Head of caudate nucleus (tissue), 42 donors: ENCODE results near the gene BCAR1.
"Not testable (repeated sequence)": the region's sequence is repeated elsewhere in the genome, so short reads cannot be mapped to it uniquely, and the experiment has no call there.

Source experiments
- DNase-seq, 42 donors: peaks; one replicate each; pipeline versions ENCODE4 v3.0.0 to v3.0.0-alpha.2; 2020 to 2021; ENCODE audit warnings: mixed read lengths in 7 of 42
- intact Hi-C: fragments of 100-400 bp; cut with DNase I; formaldehyde crosslinking; loops from one replicate; pipeline ENCODE4 v1.15.0; 2022

The BCAR1 gene

DNA sequence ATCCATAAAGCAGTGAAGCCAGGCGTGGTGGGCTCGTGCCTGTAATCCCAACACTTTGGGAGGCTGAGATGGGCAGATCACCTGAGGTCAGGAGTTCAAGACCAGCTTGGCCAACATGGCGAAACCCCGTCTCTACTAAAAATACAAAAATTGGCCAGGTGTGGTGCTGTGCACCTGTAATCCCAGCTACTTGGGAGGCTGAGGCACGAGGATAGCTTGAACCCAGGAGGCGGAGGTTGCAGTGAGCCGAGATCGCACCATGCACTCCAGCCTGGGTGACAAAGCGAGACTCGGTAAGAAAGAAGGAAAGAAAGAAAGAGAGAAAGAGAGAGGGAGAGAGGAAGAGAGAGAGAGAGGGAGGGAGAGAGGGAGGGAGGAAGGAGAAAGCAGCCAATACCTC is 21.2 kb upstream of the BCAR1 start:
- DNase-seq, intact Hi-C loops: not testable (repeated sequence)

DNA sequence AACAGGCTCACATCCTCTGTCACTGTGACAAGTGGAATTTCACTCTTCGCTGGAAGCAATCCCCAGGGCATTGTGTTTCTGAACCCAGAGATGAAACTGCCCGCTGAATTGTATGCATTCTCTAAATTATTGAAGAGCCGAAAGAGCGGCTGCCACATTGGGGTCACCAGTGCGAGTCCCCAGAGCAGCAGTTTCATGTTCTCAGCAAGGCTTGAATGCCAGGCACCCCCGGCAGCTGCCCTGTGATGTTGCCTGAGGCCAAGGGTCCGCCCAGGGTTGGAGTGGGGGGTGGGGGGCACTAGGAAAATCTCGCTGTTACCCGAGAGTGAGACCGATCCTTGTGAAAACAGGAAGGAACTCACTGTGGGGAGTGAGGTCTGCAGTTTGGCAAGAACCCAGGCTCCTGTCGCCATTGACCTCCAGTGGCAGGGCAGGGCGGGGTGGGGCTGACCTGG is 20.7 kb upstream of the BCAR1 start:
- DNase-seq: no peak
- intact Hi-C loops: no loop called here

DNA sequence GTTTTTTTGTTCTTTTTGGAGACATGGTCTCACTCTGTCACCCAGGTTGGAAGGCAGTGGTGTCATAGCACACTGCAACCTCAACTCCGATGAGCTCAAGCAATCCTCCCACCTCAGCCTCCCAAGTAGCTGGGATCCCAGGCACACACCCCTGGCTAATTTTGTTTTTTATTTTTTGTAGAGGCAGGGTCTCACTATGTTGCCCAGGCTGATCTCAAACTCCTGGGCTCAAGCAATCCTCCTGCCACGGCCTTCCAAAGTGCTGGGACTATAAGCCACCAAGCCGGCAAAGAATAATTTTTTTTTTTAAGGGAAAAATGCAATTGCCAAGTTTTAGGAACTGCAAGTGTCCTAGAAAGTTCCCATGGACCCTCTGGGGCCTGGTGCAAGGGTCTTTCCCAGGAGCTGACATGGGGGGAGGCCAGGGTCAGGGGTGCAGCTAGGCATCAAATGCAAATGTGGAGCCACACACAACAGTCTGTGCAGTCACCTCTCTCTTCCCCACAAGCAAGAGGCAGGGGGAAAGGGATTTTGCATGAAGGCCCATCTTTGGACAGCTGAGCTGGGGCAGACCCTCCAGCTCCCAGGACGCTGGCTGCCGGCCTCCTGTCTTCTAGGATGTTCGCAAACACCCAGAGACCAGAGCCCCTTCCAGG is 20.1 kb upstream of the BCAR1 start:
- intact Hi-C loops: no loop called here
- DNase-seq: no peak

DNA sequence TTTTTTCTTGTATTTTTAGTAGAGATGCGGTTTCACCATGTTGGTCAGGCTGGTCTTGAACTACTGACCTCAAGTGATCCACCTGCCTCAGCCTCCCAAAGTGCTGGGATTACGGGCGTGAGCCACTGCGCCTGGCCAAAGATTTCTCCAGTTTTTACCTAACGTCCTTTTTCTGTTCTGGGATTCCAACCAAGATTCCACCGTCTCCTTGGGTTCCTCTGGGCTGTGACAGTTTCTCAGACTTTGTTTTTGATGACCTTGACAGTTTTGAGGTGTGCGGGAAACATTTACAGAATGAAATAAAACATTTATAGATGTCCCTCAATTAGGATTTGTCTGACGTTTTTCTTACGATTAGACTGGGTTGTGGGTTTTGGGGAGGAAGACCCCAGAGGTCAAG is 17.9 kb upstream of the BCAR1 start:
- intact Hi-C loops: loop anchor here (10.0 kb wide), 1 partner anchor 115 kb away; no protein-coding TSS in a partner anchor
- not testable (repeated sequence) for DNase-seq

DNA sequence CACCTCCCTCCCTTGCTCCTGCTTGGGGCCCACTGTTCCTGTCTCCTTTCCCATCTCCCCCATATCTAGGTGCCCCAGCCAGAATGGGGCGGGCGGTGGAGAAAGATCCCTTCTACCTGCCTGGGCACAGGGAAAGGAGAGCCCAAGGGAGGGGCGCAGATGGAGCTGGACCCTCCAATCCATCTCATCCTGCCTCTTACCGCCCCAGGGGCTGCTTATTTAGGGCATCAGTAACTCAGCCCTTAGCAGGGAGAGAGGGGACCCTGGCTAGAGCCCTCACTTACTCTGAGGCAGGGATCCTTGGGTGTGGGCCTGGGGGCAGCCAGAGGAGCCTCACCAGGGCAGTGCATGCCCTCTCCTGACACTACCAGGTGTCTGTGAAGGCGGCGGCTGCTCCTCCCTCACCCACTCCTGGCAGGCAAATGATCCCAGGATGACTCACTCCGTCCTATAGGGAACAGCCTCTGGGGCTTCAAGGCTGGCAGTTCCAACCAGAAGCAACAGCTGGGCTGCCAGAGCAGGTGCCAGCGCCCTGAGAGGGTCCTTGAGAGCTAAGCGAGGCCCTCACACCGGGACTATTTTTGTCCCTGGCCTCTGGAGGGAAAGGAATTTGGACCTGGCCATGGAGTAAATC is 16.3 kb upstream of the BCAR1 start:
- DNase-seq: peak; percentile 47 to 95 (median 78)
- intact Hi-C loops: loop anchor here (10.0 kb wide), 1 partner anchor 117 kb away; no protein-coding TSS in a partner anchor

DNA sequence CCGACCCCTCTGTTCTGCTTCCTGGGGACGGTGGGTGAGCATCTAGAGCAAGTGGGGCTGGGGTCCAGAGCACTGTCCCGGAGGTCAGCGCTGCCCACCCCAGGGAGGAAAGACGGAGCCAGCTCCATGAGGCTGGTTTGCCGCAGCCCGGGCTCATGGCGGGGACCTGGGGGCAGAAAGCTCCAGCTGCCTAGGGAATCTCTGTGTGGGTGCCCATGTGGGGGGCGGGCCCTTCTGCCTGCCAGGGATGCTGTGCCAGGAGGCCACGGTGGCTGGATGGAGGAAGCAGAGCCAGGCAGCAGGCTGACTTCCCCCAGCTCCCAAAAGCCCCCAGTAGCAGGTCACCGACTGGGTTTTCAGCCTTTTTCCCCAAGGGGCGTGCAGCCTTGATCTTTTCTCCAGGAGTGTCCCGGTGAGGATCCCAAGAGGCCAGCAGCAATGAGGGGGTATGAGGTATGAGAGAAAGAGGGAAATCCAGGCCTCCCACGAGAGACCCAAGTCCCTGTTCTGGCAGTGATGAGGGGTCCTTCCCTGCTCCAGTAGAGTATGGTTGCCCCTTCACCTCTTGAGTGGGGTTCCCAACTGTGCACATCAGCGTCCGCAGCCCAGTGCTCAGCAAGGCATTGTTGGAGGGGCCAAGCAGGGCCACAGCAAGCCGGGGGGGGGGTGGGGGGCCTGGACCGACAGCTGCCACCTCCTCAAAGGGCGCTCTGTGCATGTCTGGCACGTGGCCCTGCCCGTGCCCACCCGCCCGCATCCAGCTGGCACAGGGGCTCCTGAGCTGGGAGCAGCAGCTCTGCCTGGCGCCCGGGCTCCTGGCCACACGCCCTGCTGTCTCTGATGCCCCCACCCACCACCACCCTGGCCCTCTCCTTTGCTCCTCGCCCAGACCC is 15.6 kb upstream of the BCAR1 start:
- intact Hi-C loops: loop anchor here (10.0 kb wide), 1 partner anchor 118 kb away; no protein-coding TSS in a partner anchor
- peak in 41 of 42 donors; percentile 63 to 93 (median 80) for DNase-seq

DNA sequence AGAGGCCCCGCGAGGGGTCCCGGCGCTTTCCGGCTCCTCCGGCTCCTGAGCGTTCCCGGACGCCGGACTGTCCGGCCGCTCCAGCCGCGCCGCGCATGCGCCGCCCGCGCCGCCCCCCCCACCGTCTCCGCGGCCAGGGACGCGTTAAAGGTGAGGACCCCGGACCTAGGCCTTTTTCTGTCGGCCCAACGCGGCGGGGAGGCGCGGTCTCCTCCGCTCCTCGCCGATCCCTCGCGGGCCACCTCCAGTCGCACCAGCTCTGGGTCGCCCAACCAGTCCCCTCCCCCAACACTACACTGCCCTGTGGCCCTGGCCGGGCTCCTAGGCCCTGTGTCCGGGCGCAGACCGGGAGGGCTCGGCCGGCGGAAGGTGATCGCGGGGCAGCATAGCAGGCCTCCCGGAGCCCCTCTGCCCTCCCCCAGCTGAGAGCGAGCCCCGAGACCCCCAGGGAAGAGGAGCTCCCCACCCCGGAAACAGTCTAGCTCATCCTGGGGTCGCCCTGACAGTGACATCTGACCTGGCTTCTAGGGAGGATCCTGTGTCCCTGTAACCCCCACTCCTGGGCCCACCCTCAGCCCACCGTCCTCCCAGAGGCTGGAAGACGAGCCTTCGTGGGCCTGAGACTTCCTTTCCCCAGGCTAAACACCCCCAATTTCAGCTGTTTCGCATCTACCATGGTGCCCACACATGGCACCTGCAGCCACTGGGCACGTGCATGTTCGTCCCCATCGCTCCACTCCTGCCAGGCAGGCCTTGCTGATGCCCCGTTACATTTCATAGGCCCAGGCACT is 14.7 kb upstream of the BCAR1 start:
- DNase-seq: peak in 38 of 42 donors; percentile 55 to 88 (median 76)
- intact Hi-C loops: loop anchor here (10.0 kb wide), 1 partner anchor 119 kb away; no protein-coding TSS in a partner anchor

DNA sequence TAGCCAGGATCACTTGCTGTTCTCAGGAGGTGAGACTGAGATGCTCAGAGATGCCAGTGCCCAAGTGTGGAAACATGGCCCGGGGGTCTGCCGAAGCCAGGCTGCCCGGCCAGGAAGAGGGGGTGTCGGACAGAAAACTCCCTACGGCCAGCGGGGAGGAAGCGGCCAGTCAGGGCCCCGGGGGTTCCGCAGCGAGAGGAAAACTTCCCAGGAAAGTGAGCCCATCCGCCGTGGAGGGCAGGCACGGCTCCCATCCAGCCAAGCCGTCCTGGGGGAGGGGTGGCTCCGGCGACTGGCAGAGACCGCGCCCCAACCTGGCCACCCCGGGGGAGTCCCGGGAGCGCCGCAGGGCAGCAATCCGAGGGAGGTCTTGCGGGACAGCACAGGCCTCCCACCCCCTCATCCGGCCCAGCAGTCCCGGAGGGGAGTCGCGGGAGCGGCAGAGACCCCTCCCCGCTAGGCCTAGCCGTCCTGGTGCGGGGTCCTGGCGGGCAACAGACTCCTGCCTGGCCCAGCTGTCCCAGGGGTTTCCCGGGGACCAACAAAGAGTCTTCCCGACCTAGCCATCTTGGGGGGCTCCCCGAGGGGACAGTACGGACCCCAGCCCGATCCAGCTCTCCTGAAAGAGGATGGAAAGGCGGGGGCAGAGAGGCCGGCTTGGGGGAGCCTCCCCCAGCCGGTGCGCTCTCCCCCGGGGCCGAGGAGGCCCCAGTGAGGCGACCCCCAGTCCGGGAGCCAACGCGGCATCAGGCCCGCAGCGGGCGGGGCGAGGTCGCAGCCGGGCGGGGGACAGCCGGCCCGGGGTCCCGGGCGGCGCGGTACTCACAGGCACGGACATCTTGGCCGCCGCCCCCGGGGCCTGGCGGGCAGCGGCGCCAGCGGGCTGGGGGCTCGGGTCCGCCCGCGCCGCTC is 13.8 kb upstream of the BCAR1 start:
- peak in 30 of 42 donors; percentile 44 to 82 (median 59) for DNase-seq
- intact Hi-C loops: loop anchor here (10.0 kb wide), 1 partner anchor 120 kb away; no protein-coding TSS in a partner anchor

DNA sequence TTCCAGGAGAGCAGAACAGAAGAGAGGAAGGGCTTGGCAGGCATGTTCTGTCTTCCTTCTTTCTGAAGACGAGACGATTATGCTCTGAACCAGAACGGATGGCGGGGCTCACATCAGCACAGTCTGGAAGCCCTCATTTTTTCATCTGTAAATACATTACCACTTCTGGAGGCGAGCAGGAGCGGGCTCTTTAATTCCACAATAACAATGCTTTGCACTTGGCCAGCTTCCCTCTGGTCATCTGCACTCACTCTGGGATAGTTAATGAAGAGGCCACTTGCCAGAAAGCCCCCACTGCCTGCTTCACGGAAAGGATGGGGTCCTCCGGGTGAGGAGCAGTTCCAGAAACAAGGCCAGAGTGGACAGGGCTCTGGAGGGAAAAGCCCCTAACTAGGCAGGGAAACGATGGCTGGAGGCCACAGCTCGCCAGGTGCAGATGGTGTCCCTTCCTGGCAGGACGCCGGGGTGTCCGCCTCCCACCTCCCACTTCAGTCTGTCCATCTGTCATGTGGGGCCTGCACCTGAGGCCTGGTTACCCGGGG is 13.1 kb upstream of the BCAR1 start:
- DNase-seq: peak in 22 of 42 donors; percentile 21 to 78 (median 58)
- intact Hi-C loops: loop anchor here (10.0 kb wide), 1 partner anchor 120 kb away; no protein-coding TSS in a partner anchor

DNA sequence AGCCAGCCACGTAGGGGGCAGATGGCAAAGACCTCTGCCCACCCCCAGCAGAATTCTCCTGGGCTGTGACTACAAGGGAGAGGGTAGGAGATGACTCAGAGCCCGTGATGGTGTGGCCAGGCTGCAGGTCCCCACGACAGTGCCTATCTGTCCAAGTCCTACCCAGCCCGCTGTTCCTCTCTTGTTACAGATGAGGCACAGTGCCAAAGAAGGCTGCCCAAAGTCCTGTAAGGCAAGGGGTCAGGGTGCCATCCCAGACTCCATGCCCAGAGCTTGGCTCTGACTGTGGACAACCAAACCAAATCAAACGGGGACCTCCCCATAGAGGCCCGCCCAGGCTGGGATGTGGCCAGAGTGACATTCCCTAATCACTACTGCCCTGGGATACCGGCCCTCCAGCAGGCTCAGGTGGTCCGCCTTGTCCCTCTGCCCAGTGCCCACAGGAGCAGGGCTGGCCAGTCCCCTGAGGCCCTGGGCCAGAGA is 12.6 kb upstream of the BCAR1 start:
- intact Hi-C loops: loop anchor here (10.0 kb wide), 1 partner anchor 121 kb away; no protein-coding TSS in a partner anchor
- DNase-seq: peak in 7 of 42 donors; percentile 8 to 65 (median 46)

DNA sequence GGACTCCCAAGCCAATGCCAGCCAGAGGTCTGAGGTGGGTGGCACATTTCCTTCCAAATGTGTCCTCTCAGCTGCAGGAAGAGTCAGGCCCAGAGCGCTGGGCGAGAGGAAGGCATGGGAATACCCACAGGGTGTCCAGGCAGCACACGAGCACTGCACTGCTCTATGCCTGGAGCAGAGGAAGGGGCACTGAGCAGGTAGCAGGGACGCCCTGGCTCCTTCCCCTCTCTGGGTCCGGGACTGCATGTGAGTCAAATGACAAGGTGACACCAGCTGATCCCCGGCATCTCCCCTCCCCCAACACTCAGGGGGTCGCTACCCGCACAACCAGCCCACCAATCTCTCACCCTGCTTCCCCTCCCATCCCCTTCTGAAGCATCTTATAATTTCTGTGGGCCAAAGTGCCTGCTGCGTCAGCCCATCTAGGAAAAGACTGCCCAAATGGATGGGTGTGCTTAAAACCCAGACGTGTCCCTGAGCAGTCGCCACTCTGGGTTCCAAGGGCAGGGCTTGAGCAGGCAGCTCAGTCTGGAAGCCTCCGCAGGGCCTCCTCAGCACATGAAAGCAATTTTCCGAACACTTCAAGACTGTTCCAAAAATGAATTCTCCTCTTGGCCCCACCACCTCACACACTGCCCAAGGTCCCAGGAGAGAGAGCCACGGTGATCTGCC is 12.0 kb upstream of the BCAR1 start:
- intact Hi-C loops: loop anchor here (10.0 kb wide), 1 partner anchor 121 kb away; no protein-coding TSS in a partner anchor
- no peak for DNase-seq

DNA sequence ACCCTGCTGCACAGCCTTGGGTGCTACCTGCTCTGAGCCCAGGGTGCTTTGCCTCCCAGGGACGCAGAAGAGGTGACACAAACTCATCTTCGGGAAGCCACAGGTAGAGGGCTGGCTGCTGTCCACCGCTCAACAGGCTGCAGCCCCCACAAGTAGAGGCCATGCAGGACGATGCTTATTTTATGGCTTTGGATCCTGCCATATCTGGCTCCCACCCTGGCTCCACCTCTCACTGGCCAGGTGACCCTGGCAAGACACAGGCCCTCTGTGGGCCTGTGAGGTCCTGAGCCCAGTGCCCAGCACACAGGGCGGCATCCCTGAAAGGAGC is 11.3 kb upstream of the BCAR1 start:
- DNase-seq: peak in 1 of 42 donors; percentile 80
- intact Hi-C loops: loop anchor here (10.0 kb wide), 1 partner anchor 122 kb away; no protein-coding TSS in a partner anchor

DNA sequence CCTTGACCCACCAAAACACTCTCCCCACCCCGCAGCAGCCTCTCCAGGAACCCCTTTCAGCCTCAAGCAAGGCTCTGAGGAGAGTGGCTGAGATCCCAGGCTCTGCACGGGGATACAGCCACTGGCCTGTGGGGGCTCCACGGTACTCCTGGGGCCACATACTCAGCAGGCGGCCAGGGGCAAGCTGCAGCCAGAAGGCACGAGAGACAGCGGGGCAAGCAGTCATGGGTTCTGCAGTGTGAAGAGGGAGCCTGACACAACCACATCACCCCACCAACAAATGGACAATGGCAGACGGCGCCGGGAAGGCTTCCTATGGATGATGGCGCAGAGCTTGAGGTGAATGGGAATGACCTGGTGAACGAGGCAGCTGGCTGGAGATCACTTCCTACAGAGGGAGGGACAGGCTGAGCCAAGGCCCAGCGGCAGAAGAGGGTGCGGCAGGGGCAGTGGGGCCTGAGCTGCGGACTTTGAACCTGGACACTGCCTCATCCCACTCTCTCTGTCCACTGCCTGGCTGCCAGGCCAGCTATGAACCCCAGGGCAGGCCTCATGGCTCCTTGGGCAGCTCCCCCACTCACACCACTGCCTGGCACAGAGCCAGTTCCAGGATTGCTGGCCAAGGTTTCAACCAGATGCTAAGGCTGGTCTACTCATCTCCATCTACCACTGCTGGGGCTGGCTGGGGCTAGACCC is 10.8 kb upstream of the BCAR1 start:
- intact Hi-C loops: loop anchor here (10.0 kb wide), 1 partner anchor 123 kb away; no protein-coding TSS in a partner anchor
- DNase-seq: peak in 2 of 42 donors; percentile 37 to 46

DNA sequence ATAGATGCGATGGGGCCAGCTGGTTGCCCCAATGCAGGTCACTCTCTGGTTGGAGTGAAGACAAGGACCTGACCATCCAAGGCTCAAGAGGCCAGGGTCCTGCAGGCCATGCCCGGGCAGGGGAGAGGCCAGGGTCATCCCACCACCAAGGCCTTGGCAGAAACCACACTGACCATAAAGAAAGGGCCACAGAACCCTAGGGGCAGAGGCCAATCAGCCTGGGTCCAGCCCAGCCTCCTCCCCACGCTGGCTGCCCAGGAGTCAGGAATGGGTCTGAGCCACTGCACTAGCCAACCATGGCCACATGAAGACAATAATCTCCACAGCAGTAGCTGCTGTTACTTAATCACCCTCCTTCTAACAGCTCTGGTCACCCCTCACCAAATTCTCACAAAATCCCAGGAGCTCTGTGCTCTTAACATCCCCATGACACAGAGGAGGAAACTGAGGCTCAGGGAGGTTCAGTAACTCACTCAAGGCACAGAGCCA is 10.2 kb upstream of the BCAR1 start:
- DNase-seq: no peak
- intact Hi-C loops: loop anchor here (10.0 kb wide), 1 partner anchor 123 kb away; no protein-coding TSS in a partner anchor

DNA sequence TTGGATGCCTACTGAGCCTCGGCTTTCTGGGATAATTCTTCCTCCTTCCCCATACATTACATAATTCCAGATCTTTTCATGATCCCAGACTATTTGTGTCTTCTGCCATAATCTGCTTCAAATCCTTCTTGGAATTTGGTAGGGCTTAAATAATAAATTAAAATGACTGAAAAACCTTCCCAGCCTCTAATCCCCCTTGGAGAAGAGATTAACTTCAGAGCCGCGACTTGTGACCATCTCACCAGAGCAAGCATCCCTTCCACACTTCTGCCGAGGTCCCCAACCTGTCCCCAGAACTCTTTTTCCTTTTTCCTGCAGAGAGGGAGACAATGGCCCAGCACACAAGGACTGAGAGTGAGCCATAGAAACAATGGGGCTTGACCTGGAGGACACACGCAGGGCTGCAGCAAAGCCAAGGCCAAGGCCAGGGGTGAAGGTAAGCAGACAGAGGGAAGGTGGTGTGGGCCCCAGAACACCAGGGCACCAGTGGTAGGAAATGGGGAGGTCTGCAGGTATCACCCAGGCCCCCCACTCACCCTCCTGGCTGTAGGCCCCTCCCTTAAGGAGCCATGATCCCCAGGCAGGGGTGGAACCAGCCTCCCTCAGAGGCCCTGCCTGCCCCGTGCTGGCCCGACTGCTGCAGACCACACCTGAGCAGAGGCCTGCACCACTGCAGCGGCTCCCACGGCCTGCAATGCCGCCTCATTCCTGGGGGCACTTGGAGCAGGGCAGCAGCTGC is 9.6 kb upstream of the BCAR1 start:
- DNase-seq: no peak
- intact Hi-C loops: loop anchor here (10.0 kb wide), 1 partner anchor 124 kb away; no protein-coding TSS in a partner anchor
